HG02763 (cell line): ENCODE measurements around the gene SLIT1.

Experiments used
- ATAC-seq: cut with Tn5 transposase; IDR thresholded peaks from one replicate; pipeline ENCODE4 v1.9.1; 2021; ENCODE audit warnings: mild to moderate bottlenecking, moderate library complexity; ENCODE audit not compliant: unreplicated experiment

The SLIT1 gene

GRCh38 chr10:97203220-97203619 lies 17.5 kb upstream of the SLIT1 start:
- ATAC-seq, result no peak

DNA sequence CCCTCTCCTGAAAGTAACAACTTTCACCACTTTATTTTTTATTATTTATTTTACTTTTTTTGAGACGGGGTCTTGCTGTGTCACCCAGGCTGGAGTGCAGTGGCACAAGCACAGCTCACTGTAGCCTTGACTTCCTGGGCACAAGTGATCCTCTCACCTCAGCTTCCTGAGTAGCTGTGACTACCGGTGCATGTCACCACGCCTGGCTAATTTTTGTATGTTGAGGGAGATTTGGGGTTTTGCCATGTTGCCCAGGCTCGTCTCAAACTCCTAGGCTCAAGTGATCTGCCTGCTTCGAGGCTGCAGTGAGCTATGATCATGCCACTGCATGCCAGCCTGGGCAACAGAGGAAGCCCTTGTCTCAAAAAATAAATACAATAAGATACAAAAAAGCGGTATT lies 14.9 kb upstream of the SLIT1 start:
- no peak for ATAC-seq

DNA sequence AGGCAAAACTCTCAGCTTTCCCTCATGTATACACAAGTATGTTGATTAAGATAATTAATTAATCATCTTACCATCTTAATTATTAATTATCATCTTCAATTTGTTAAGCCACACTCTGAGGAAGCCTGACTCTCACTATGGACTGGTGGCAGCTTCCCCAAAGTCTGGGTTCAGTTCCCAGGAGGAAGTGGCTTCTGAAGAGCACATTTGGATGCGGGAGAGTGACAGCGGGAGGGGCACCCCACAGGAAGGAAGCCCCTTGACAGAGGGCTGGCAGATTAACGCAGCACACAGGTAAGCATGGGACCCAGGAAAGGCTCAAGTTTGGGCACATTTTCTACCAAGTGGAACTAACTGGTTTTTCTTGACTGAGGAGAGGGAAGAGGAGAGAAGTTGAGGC lies 13.4 kb upstream of the SLIT1 start:
- ATAC-seq, result no peak

DNA sequence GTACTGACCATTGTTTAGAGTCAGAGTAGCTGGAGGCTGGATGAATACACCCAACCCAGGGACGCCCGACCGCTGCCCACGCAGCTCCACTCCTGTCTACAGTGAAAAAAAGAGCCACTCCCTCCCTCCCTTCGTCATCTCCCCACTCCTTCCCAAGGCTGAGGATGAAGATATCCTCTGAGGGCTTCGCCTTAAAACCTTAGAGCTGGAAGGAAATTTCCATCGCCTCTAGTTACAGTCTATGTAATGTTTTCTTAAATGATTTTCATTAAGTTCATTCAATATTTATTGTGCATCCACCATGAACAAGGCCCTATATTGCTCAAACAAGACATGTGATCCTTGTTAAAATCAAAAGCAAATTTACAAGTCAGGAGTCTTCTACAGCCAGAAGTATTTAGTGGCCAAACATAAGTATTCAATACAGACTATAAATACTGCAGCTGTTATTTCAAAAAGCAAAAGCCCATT lies 11.3 kb upstream of the SLIT1 start:
- no peak for ATAC-seq

GRCh38 chr10:97196223-97197029 lies 10.7 kb upstream of the SLIT1 start:
- ATAC-seq, result peak; percentile 66

- ATAC-seq, result no peak
Observed at GRCh38 chr10:97195706-97196222, 10.0 kb upstream of the SLIT1 start.

GRCh38 chr10:97192952-97193435 lies 7.2 kb upstream of the SLIT1 start:
- no peak for ATAC-seq

GRCh38 chr10:97190450-97190849 lies 4.7 kb upstream of the SLIT1 start:
- ATAC-seq, result no peak

GRCh38 chr10:97188261-97188711 lies 2.5 kb upstream of the SLIT1 start:
- ATAC-seq, result no peak

GRCh38 chr10:97186911-97187310 lies 1.2 kb upstream of the SLIT1 start:
- no peak for ATAC-seq

- ATAC-seq, result no peak
Observed at GRCh38 chr10:97184971-97185325, 811 bp downstream of the SLIT1 start.

DNA sequence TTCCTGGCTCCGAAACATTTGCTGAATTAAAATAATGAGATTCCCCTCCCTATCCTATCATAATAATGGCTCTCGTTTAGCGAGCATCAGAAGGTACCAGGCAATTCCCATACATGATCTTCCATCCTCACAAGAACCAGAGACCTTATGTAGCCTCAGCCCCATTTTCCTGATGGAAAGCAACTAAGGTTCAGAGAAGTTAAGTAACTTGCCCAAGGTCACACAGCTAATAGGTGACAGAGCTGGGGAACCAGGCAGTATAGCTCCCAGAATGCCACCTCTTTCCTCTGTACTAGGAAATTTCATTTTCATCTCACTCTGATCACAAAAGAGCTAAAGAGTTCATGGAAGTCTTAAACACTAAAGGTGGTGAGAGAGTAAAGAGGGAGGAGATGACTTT lies 2.4 kb downstream of the SLIT1 start:
- ATAC-seq, result no peak

- ATAC-seq, result no peak
Observed at GRCh38 chr10:97182288-97182990, 3.3 kb downstream of the SLIT1 start.

GRCh38 chr10:97180986-97181385 lies 4.8 kb downstream of the SLIT1 start:
- ATAC-seq, result no peak

DNA sequence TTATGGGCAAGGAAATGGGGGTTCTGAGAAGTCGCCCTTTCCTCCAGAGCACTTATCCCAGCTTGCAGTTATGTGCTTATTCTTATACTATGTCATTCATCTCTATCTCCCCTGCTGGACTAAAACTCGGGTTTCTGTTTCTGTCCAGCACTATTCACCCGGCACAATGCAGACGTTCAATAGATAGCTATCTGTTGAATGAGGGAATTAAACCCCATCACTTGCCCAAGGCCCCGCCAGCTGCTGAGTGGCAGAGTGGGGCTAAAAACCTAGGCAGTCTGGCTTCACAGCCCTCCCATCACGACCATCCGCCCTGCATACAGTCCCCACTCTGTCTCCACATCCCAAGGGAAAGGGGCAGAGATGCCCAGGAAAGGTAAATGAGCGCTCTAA lies 5.4 kb downstream of the SLIT1 start:
- ATAC-seq, result no peak

DNA sequence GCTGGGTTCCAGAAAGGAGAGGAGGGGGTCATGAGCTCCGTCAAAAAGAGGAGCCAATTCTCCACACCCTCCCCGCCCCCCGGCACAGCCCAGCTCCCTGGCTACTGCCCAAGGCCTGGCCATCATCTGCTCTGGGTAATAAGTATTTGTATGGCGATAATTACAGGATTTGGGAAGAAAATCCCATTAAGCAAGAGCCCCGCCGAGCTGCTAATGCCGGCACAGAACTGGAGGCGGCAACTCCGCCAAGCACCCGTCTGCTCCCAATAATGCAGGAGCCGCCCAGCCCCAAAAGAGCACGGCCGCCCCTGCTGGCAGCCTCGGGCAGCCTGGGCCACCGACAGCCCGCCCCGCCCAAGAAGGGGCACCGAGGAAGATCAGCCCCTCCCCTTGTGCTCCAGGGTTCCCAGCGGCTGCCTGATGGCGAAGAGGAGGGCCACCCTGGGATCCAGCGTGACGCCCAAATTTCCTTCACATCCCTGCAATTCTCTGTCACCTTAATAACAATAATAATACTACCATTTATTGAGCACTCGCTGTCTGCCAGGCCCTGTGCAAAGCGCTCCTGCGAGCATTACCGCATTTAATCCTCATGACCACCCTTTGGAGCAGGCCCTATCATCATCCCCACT lies 5.9 kb downstream of the SLIT1 start:
- ATAC-seq, result no peak

- ATAC-seq, result no peak
Observed at GRCh38 chr10:97179311-97179710, 6.4 kb downstream of the SLIT1 start.

DNA sequence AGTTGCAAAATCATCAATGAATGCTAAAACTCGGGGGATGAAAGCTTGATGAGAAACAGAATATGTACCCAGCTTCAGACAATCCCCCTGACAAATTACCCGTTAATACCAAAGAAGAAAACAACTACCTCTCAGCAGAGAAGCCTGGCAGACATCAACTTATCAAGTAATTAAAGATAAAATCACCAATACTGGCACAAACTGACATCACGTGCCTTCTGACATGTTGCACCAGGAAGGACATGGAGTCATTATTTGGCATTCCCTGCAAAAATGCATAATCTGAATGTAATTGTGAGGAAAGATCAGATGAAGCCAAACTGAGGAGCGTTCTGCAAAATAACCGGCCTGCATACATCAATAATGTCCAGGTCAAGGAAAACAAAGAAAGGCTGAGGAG lies 7.7 kb downstream of the SLIT1 start:
- no peak for ATAC-seq

DNA sequence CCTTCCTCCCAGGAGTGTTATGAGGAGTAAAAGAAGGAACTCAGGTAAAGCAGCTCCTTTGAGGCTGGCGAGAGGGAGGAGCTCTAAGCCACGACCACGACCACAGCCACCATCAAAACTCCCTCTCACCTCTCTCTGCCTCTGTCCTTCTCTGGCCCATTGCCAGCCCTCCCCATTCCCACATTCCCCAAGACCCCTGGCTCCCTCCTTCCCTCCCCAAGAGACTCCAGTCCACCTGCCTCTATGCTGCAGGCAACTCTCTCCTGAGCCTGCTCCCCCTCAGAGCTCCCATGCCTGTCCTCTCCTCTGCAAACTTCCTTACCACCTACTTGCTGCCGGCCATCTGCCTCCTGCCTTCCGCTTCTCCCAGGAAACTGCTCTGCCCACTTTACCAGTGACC lies 9.5 kb downstream of the SLIT1 start:
- no peak for ATAC-seq

- no peak for ATAC-seq
Observed at GRCh38 chr10:97175586-97175985, 10.2 kb downstream of the SLIT1 start.

GRCh38 chr10:97174941-97175340 lies 10.8 kb downstream of the SLIT1 start:
- no peak for ATAC-seq
